Peyer's patch (tissue), 4 donors: Measurements from ENCODE around the gene EMC7.

Source experiments
- CTCF ChIP-seq, 6 experiments: fragments of 450-650 bp in 4 of 6; fragments of 200-600 bp in 2 of 6; sonication (generic) in 1 of 6; IDR thresholded peaks; one replicate each; pipeline ENCODE4 v1.5.1; 2017 to 2019; ENCODE audit warnings: antibody characterized with exemption in 6 of 6, mild to moderate bottlenecking in 3 of 6, moderate library complexity in 1 of 6
- POLR2A ChIP-seq, 2 donors: fragments of 450-650 bp; IDR thresholded peaks; one replicate each; pipeline ENCODE4 v1.5.1; 2017; ENCODE audit warnings: antibody characterized with exemption in 2 of 2, mild to moderate bottlenecking in 2 of 2, moderate library complexity in 2 of 2

DNA sequence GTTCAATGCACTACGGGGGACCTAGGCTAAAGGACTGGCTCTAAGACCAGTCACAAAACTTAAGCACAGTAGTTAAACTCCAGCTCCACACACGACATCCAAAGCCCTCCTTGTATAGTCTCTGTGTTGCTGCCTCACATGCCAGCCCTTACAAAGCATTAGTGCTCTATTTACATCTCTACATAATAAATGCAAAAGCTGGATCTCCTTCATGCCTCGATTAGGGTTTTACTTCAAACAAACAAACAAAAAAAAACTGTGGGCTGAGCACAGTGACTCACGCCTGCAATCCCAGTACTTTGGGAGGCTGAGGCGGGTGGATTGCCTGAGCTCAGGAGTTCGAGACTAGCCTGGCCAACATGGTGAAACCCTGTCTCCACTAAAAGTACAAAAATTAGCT, 9.8 kb upstream of the EMC7 start:
- TF ChIP-seq CTCF (IDR thresholded peaks at IDR 0.05) = no peak
- no peak for TF ChIP-seq POLR2A (IDR thresholded peaks at IDR 0.05)
